ENCODE data around the gene GALNS.

DNA sequence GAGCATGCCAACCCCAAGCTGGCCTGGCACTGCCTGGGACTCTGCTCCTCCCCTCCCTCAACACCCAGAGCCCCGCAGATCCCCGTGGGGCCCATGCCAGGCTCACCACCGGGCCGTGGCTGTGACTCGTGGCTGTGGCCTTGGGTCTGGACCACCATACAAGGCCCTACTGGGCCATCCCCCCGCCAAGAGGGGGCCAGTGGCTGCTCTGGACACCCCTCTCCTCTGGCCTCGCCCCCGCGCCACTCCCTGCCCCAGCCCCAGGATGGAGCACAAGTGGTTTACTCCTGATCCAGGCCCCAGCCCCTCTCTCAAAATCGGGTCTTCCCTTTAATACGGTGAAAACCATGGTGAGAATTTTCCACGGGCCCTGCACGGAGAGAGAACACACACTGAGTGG, 6.7 kb upstream of the GALNS start:
- TF ChIP-seq CTCF (IDR thresholded peaks at IDR 0.05) = no peak
- TF ChIP-seq REST (IDR thresholded peaks at IDR 0.05; ENCODE audit: insufficient read depth in 1 of 2, low read depth in 2 of 2, low read length in 1 of 2) = no peak
- TF ChIP-seq SIN3A (IDR thresholded peaks at IDR 0.05; ENCODE audit: borderline replicate concordance, insufficient read depth, low read depth, low read length) = no peak
- no peak for TF ChIP-seq POLR2AphosphoS5 (IDR thresholded peaks at IDR 0.05; ENCODE audit: low read depth, low read length)
- no peak for TF ChIP-seq TCF7L2 (IDR thresholded peaks at IDR 0.05; ENCODE audit: low read depth, low read length)

Measured in Panc1 (cell line).